T-helper 9 cell (primary cell): ENCODE measurements around the gene ZNF652.

Source experiments
- DNase-seq: peaks from one replicate; pipeline ENCODE4 v3.0.0-alpha.2; 2020

Gene ZNF652

GRCh38 chr17:49260011-49260816, 101.8 kb downstream of the ZNF652 start:
- DNase-seq: peak; percentile 34

- no peak for DNase-seq
Measured at GRCh38 chr17:49259663-49260010, 102.4 kb downstream of the ZNF652 start.

- no peak for DNase-seq
Measured at GRCh38 chr17:49258394-49258793, 103.7 kb downstream of the ZNF652 start.

- DNase-seq: no peak
Measured at GRCh38 chr17:49255125-49255524, 106.9 kb downstream of the ZNF652 start.

- no peak for DNase-seq
Measured at GRCh38 chr17:49254066-49254465, 108.0 kb downstream of the ZNF652 start.

- no peak for DNase-seq
Measured at GRCh38 chr17:49252148-49252695, 109.8 kb downstream of the ZNF652 start.

GRCh38 chr17:49249890-49250522, 112.0 kb downstream of the ZNF652 start:
- DNase-seq: no peak

GRCh38 chr17:49249292-49249794, 112.7 kb downstream of the ZNF652 start:
- no peak for DNase-seq

GRCh38 chr17:49247944-49248343, 114.1 kb downstream of the ZNF652 start:
- no peak for DNase-seq

- no peak for DNase-seq
Measured at GRCh38 chr17:49244839-49245238, 117.2 kb downstream of the ZNF652 start.
